Prostate gland (tissue), 2 donors: Measurements from ENCODE around the gene TMEM151A. TPM values are rescaled to one million over a fixed set of nuclear protein-coding genes. Genes with fewer than 3 reads are reported as not detected.

Source experiments
- DNase-seq: peaks from one replicate; pipeline ENCODE4 v3.0.0-alpha.2; 2019; ENCODE audit warnings: low spot score
- H3K27ac ChIP-seq, 2 donors: fragments of 200-600 bp; sonication (generic); 2 replicates each; pipeline ENCODE4 v1.5.1; 2017 to 2019
- H3K27me3 ChIP-seq: fragments of 200-600 bp; sonication (generic); replicated peaks from 2 replicates; pipeline ENCODE4 v1.5.1; 2019; ENCODE audit not compliant: insufficient read depth
- H3K36me3 ChIP-seq, 2 donors: fragments of 200-600 bp; sonication (generic); 1 replicate in 1 of 2; 2 replicates in 1 of 2; pipeline versions ENCODE4 v1.5.1 to v1.8.1; 2017 to 2019
- H3K4me1 ChIP-seq: fragments of 200-600 bp; sonication (generic); replicated peaks from 2 replicates; pipeline ENCODE4 v1.5.1; 2019
- H3K4me3 ChIP-seq, 2 donors: fragments of 200-600 bp; sonication (generic); 2 replicates each; pipeline ENCODE4 v1.5.1; 2017 to 2019
- H3K9me3 ChIP-seq: fragments of 200-600 bp; sonication (generic); 2 replicates; pipeline ENCODE4 v1.5.1; 2017
- CTCF ChIP-seq, 4 experiments: fragments of 200-600 bp in 2 of 4; fragments of 450-650 bp in 2 of 4; sonication (generic) in 2 of 4; IDR thresholded peaks; 1 replicate in 3 of 4; 2 replicates in 1 of 4; pipeline ENCODE4 v1.5.1; 2016 to 2019; ENCODE audit warnings: antibody characterized with exemption in 4 of 4, mild to moderate bottlenecking in 2 of 4, moderate library complexity in 2 of 4
- POLR2A ChIP-seq: fragments of 450-650 bp; IDR thresholded peaks from one replicate; pipeline ENCODE4 v1.6.1; 2016; ENCODE audit warnings: antibody characterized with exemption, mild to moderate bottlenecking
- POLR2AphosphoS5 ChIP-seq: sonication (generic); formaldehyde crosslinking; IDR thresholded peaks from one replicate; pipeline ENCODE4 v1.6.1; 2017; ENCODE audit warnings: antibody characterized with exemption
- WGBS: methylation state at CpG from one replicate; pipeline ENCODE4 v1.1.5; 2018; 5-methylcytosine and 5-hydroxymethylcytosine counted together
- intact Hi-C: fragments of 100-400 bp; cut with DNase I; formaldehyde crosslinking; loops from one replicate; pipeline ENCODE4 v1.14.2; 2022
- total RNA-seq, 2 donors: library from RNA; depleted of rRNA; stranded (reverse); fragments of >200 nt; gene quantifications; one replicate each; pipeline ENCODE4 v1.1.0, GENCODE V29; 2016

The TMEM151A gene
- total RNA-seq, 2 donors from 2014 or later = 0.17 to 0.50 TPM

GRCh38 chr11:66288671-66289547, 2.8 kb upstream of the TMEM151A start, which contains the start of gene YIF1A:
Gene YIF1A, minus strand, starts transcription at chr11:66289143. Its CDS starts 158 bp downstream, at chr11:66288985.
- peak; percentile 99 for DNase-seq
- Histone ChIP-seq H3K4me1 (peaks cover 16% of the 10 kb centered on the region), H3K36me3 (no peaks in the 10 kb centered on the region), H3K4me3 (peak within 1 kb of the TSS; percentile 67 to 86), H3K27ac (peak within 1 kb of the TSS; percentile 86 to 90), H3K27me3 (no peaks in the 10 kb centered on the region), H3K9me3 (no peaks in the 10 kb centered on the region)
- intact Hi-C loops = no loop called here
- under 1% methylated on average over 77 of the region's 87 CpGs for WGBS
- peak; percentile 98 for TF ChIP-seq POLR2AphosphoS5
- no peak for TF ChIP-seq CTCF (IDR thresholded peaks at IDR 0.05)
- TF ChIP-seq POLR2A = peak; percentile 82

- Histone ChIP-seq H3K4me3 (peak overlapping the region; percentile 67 to 86), H3K36me3 (no peaks in the 10 kb centered on the region), H3K9me3 (no peaks in the 10 kb centered on the region), H3K4me1 (peaks cover 16% of the 10 kb centered on the region), H3K27me3 (peaks cover 3% of the 10 kb centered on the region), H3K27ac (peak overlapping the region; percentile 86 to 90)
- intact Hi-C loops = no loop called here
- WGBS = 8% methylated on average over 36 of the region's 36 CpGs
- DNase-seq = peak; percentile 68
- TF ChIP-seq POLR2A (no peak), CTCF (IDR thresholded peaks at IDR 0.05) (no peak), POLR2AphosphoS5 (no peak)
These were observed 2.0 kb upstream of the TMEM151A start for GRCh38 chr11:66289548-66290329.

GRCh38 chr11:66290330-66290621, 1.4 kb upstream of the TMEM151A start:
- 75% methylated on average over 2 of the region's 2 CpGs for WGBS
- no peak for DNase-seq
- no peaks in the 10 kb centered on the region for H3K9me3 ChIP-seq
- no peaks in the 10 kb centered on the region for H3K36me3 ChIP-seq
- H3K27me3 ChIP-seq = peaks cover 3% of the 10 kb centered on the region
- TF ChIP-seq POLR2A (no peak), CTCF (IDR thresholded peaks at IDR 0.05) (no peak), POLR2AphosphoS5 (no peak)
- intact Hi-C loops = no loop called here
- no peak overlapping the region for H3K27ac ChIP-seq
- peaks cover 16% of the 10 kb centered on the region for H3K4me1 ChIP-seq
- H3K4me3 ChIP-seq = no peak overlapping the region

- intact Hi-C loops = no loop called here
- no peak for TF ChIP-seq CTCF (IDR thresholded peaks at IDR 0.05)
- no peak for TF ChIP-seq POLR2AphosphoS5
- no peak for TF ChIP-seq POLR2A
- no peak for DNase-seq
- Histone ChIP-seq H3K4me1 (peaks cover 16% of the 10 kb centered on the region), H3K36me3 (no peaks in the 10 kb centered on the region), H3K9me3 (no peaks in the 10 kb centered on the region), H3K27me3 (peaks cover 3% of the 10 kb centered on the region), H3K4me3 (peak overlapping the region in 1 of 2 donors; percentile 40), H3K27ac (no peak overlapping the region)
- 28% methylated on average over 8 of the region's 16 CpGs for WGBS
These were observed 390 bp upstream of the TMEM151A start for GRCh38 chr11:66291303-66291705.
